ENCODE data around the gene DCDC2. TPM values are rescaled to one million over a fixed set of nuclear protein-coding genes. Genes with fewer than 3 reads are reported as not detected.

Gene DCDC2
- total RNA-seq, 4 donors from 2014 or later = 0.64 to 1.6 (median 1.2) TPM; not detected in 1

GRCh38 chr6:24197892-24198291 lies 160.0 kb downstream of the DCDC2 start:
- intact Hi-C loops (cut with DNase I; ENCODE audit: low total_unique reads) (no loop called here), in situ Hi-C loops (cut with MboI; ENCODE audit: low pct_ligation_motif_present in 1 of 4, low pct_unique_long_range_greater_than_20kb in 1 of 4, low sequenced_read_pairs in 3 of 4) (no loop called here)
- 86 to 100% methylated on average over 1 of the region's 1 CpG for WGBS, 2 donors (ENCODE audit: low coverage in 1 of 2)
- Histone ChIP-seq H3K9me3 (no peaks in the 10 kb centered on the region), H3K27ac (no peak overlapping the region), H3K4me3 (no peak overlapping the region), H3K27me3 (no peaks in the 10 kb centered on the region), H3K36me3 (no peaks in the 10 kb centered on the region), H3K4me1 (no peaks in the 10 kb centered on the region)
- TF ChIP-seq POLR2A (IDR thresholded peaks at IDR 0.05) (no peak), CTCF (IDR thresholded peaks at IDR 0.05) (no peak), POLR2AphosphoS5 (IDR thresholded peaks at IDR 0.05) (no peak), EP300 (IDR thresholded peaks at IDR 0.05; ENCODE audit: low read depth) (no peak)
- DNase-seq = no peak

- DNase-seq = no peak
- Histone ChIP-seq H3K9me3 (no peaks in the 10 kb centered on the region), H3K4me3 (no peak overlapping the region), H3K27ac (no peak overlapping the region), H3K27me3 (no peaks in the 10 kb centered on the region), H3K36me3 (no peaks in the 10 kb centered on the region), H3K4me1 (no peaks in the 10 kb centered on the region)
- TF ChIP-seq POLR2AphosphoS5 (IDR thresholded peaks at IDR 0.05) (no peak), CTCF (IDR thresholded peaks at IDR 0.05) (no peak), POLR2A (IDR thresholded peaks at IDR 0.05) (no peak), EP300 (IDR thresholded peaks at IDR 0.05; ENCODE audit: low read depth) (no peak)
- intact Hi-C loops (cut with DNase I; ENCODE audit: low total_unique reads) (no loop called here), in situ Hi-C loops (cut with MboI; ENCODE audit: low pct_ligation_motif_present in 1 of 4, low pct_unique_long_range_greater_than_20kb in 1 of 4, low sequenced_read_pairs in 3 of 4) (no loop called here)
- 92 to 100% methylated on average over 2 to 3 of the region's 3 CpGs for WGBS, 2 donors (ENCODE audit: low coverage in 1 of 2)
Observed at GRCh38 chr6:24195836-24196597, 161.8 kb downstream of the DCDC2 start.

GRCh38 chr6:24194978-24195700 lies 162.7 kb downstream of the DCDC2 start:
- no peaks in the 10 kb centered on the region for H3K4me1 ChIP-seq
- WGBS, 2 donors (ENCODE audit: low coverage in 1 of 2) = 83 to 100% methylated on average over 2 of the region's 2 CpGs
- DNase-seq = no peak
- no peaks in the 10 kb centered on the region for H3K9me3 ChIP-seq
- TF ChIP-seq POLR2AphosphoS5 (IDR thresholded peaks at IDR 0.05) (no peak), EP300 (IDR thresholded peaks at IDR 0.05; ENCODE audit: low read depth) (no peak), POLR2A (IDR thresholded peaks at IDR 0.05) (no peak), CTCF (IDR thresholded peaks at IDR 0.05) (no peak)
- no peaks in the 10 kb centered on the region for H3K36me3 ChIP-seq
- intact Hi-C loops (cut with DNase I; ENCODE audit: low total_unique reads) (no loop called here), in situ Hi-C loops (cut with MboI; ENCODE audit: low pct_ligation_motif_present in 1 of 4, low pct_unique_long_range_greater_than_20kb in 1 of 4, low sequenced_read_pairs in 3 of 4) (no loop called here)
- H3K4me3 ChIP-seq = no peak overlapping the region
- no peaks in the 10 kb centered on the region for H3K27me3 ChIP-seq
- H3K27ac ChIP-seq = no peak overlapping the region

GRCh38 chr6:24193364-24193763 lies 164.5 kb downstream of the DCDC2 start:
- intact Hi-C loops (cut with DNase I; ENCODE audit: low total_unique reads) = no loop called here
- Histone ChIP-seq H3K4me1 (no peaks in the 10 kb centered on the region), H3K9me3 (no peaks in the 10 kb centered on the region), H3K4me3 (no peak overlapping the region), H3K27ac (no peak overlapping the region), H3K36me3 (no peaks in the 10 kb centered on the region), H3K27me3 (no peaks in the 10 kb centered on the region)
- TF ChIP-seq POLR2A (IDR thresholded peaks at IDR 0.05) (no peak), CTCF (IDR thresholded peaks at IDR 0.05) (no peak), EP300 (IDR thresholded peaks at IDR 0.05; ENCODE audit: low read depth) (no peak), POLR2AphosphoS5 (IDR thresholded peaks at IDR 0.05) (no peak)
- in situ Hi-C loops (cut with MboI; ENCODE audit: low pct_ligation_motif_present in 1 of 4, low pct_unique_long_range_greater_than_20kb in 1 of 4, low sequenced_read_pairs in 3 of 4) = no loop called here
- DNase-seq = no peak

Data from transverse colon (tissue), 4 donors.